HG02678 (cell line): ENCODE data around the gene RPS2.
A peak's percentile ranks its signal among the peaks of the same experiment; 100 is the strongest.

Experiments
- ATAC-seq: cut with Tn5 transposase; IDR thresholded peaks from one replicate; pipeline ENCODE4 v1.9.1; 2021; ENCODE audit warnings: mild to moderate bottlenecking, moderate library complexity; ENCODE audit not compliant: unreplicated experiment

The RPS2 gene

GRCh38 chr16:1982991-1983543, 18.4 kb upstream of the RPS2 start:
- no peak for ATAC-seq

DNA sequence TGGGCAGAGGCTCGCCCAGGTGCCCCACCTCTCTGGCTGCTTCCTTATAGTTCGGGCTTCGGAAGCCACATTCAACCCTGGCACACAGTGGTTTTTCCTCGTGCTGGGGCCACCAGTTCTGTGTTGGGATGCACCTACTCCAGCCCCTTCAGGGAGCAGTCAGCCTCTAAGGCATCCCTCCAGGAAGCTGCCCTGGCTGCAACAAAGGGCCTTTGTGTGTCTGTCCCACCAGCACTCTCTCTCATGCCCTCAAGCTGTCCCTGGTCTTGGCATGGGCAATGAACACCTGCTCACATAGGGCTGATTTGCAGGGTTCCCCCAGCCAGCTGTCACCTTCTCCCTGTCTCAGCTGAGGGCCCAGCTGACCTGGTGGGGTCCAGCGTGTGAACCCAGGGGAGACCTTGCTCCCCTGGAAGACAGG, 17.4 kb upstream of the RPS2 start:
- no peak for ATAC-seq

DNA sequence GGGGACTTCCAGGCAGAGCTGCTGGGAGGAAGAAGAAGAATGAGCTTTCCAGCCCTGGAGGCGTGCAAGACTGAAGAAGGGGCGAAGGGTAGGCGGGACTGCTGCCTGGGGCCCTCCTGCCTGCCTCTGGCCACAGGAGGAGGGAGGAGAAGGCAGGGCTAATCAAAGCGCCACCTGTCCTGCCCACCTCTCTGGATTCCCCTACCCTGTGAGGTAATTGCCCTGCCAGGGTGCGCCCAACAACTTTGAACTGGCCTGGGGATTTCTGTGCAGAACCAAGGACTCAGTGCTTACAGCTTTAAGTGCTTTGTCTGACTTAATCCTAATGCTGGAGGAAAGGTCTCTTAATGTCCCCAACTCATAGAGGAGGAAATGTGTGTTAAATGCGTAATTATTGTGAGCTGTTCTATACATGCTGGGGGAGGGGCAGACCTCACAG, 16.8 kb upstream of the RPS2 start, which contains the start of gene NOXO1:
NOXO1 (minus strand) TSS at position 72 of the 439 bp plus-strand sequence. CDS start 290 bp downstream, outside the sequence.
- ATAC-seq, result no peak

DNA sequence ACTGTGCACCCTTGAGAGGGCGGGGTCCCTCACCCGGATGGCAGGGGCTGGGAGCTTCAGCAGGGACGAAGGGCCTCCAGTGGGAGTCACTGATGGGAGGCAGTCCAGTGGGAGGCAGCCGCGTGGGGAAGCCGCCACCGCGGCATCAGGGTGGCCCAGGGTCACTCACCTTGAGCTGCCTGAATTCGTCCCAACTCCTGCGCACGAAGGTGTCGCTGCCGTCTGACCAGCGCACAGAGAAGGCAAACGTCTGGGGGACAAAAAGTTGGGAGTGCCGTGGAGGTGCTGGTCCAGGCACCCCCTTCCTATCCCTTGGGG, 16.1 kb upstream of the RPS2 start:
- ATAC-seq, result no peak

GRCh38 chr16:1980030-1980769, 15.6 kb upstream of the RPS2 start:
- ATAC-seq, result no peak

DNA sequence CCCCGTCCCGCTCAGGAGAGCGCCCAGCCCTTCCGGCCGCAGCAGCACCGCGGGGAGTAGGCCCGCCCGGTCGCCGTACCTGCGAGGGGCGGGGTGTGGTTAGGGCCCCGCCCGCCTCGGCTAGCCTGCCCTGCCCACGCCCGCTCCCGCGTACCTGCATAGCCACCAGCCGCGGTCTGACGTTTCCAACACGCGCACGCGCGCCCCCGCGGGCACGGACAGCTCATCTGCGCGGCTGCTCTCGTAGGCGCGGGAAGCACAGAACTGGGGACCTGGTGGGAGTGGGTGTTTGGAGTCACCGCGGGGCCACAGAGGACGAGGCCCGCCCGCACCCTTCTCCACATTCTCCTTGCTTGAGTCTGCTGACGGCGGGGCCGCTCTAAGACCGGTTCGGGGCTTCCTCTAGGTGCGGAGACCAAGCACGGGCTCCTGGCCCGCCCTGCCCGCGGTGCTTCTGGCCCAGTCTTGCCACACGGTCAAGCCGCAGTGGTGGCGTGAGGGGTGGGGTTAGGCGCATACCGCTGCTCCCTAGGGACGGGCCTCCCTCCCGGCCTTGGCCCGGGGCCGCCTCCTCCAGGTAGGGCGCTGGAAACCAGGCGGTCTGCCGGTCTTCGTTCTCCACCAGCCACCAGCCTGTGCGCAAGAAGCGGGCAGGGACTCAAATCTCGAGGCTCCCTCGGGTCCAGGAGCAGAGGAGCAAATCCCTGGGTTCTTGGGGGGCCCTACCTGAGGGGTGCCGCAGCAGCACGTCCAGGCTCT, 14.8 kb upstream of the RPS2 start:
- ATAC-seq, result no peak

DNA sequence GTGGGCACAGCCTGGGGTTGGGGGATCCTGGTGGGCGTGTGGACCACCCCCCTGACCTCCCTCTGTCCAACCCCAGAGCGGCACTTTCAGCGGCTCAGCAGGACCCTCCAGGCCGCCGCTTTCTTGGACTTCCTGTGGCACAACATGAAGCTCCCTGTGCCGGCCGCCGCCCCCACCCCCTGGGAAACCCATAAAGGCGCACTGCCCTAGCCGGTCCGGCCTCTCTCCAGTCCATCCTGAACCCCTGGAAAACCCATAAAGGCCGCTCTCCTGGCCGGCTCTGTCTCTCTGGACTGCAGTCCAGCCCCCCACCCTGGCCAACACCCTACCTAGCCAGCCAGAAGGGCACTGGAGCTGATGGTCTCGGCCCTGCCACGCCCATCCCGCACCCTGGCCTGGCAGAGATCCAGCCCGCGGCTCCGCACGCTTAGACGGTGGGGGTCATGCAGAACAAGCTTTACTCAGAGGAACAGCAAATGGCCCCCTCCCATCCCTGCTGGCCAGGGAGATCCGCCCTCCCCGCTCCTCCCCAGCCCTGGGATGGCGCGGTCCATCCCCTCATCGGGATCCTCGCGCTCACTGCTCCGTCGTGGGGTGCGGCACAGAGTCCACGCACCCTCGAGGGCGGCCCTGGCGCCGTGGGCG, 14.0 kb upstream of the RPS2 start:
- ATAC-seq, result no peak

- ATAC-seq, result no peak
Measured at GRCh38 chr16:1977875-1978268, 13.2 kb upstream of the RPS2 start.

GRCh38 chr16:1976951-1977874, 12.6 kb upstream of the RPS2 start:
- ATAC-seq, result no peak

GRCh38 chr16:1976216-1976520, 11.5 kb upstream of the RPS2 start:
- no peak for ATAC-seq

- no peak for ATAC-seq
Measured at GRCh38 chr16:1975432-1976215, 11.0 kb upstream of the RPS2 start.

DNA sequence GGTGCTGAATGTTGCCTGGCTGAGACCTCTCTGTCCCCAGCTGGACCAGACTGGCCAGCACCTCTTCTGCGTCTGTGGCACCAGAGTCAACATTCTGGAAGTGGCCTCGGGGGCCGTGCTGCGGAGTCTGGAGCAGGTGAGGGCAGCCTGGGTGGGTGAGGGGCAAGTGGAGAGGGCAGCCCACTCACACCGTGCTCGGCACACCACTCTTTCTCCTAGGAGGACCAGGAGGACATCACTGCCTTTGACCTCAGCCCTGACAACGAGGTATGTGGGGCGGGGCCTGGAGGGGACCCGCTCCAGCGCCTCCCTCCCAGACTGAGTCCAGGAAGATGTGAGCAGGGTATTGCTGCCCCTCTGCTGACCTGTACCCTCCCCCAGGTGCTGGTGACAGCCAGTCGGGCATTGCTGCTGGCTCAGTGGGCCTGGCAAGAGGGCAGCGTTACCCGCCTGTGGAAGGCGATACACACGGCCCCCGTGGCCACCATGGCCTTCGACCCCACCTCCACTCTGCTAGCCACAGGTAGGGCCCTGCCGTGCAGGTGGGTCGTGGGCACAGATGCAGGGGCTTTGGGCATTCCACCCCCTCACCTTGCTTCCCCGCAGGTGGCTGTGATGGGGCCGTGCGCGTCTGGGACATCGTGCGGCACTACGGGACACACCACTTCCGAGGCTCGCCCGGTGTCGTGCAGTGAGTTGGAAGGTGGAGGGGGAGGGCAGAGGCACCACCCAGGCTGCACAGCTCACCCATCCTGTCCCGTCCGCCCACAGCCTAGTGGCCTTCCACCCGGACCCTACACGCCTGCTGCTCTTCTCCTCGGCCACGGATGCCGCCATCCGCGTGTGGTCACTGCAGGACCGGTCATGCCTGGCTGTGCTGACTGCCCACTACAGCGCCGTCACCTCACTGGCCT, 9.8 kb upstream of the RPS2 start:
- ATAC-seq, result no peak

GRCh38 chr16:1973461-1974156, 9.0 kb upstream of the RPS2 start:
- ATAC-seq, result no peak

DNA sequence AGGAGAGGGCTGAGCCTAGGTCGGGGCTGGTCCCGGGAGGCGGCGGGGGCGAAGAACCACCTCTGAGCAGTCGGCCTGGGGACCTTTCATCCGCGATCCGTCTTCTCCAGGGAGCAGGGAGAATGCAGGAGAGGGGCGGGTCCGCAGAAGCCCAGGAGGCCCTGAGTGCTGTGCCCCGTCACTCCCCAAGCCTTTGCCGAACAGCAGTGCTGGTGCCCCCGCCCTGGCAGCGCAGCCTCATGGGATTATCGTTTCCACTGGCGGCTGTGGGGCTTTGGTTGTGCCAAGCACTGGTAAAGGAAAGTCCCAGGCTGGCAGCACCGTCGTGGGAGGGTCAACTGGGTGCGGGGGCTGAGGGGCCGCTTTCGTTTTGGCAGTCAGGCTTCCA, 7.9 kb upstream of the RPS2 start:
- no peak for ATAC-seq

GRCh38 chr16:1971796-1972489, 7.3 kb upstream of the RPS2 start, which contains the start of gene TBL3:
Gene TBL3, plus strand, starts transcription at chr16:1972053. Its CDS starts 112 bp downstream, at chr16:1972165.
- peak; percentile 83 for ATAC-seq

DNA sequence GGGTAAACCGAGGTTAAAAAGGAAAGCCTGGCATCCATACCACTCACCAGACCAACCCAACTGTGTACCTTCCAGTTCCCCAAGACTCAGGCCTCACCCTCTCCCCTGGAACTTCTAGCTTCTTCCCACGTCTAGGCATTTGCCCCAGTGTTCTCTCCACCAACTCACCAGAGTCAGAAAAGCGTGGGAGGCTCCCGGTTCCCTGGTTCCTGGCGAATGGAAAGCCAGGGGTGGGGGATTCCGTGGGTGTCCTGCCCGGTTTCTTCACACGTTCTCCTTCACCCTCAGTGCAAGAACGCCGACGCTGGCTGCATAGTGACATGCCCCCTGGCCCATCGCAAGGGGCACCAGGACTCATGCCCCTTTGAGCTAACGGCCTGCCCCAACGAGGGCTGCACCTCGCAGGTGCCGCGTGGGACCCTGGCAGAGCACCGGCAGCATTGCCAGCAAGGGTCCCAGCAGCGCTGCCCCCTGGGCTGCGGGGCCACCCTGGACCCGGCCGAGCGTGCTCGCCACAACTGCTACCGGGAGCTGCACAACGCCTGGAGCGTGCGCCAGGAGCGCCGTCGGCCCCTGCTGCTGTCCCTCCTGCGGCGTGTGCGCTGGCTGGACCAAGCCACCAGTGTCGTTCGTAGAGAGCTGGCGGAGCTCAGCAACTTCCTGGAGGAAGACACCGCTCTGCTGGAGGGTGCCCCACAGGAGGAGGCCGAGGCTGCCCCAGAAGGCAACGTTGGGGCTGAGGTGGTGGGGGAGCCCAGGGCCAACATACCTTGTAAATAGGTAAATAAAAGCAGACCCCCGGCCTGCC, 3.7 kb upstream of the RPS2 start:
- no peak for ATAC-seq

GRCh38 chr16:1966460-1966859, 1.8 kb upstream of the RPS2 start, which contains the start of gene RNF151:
Gene RNF151, plus strand, starts transcription at chr16:1966856. Its CDS starts 26 bp downstream, at chr16:1966882.
- ATAC-seq, result no peak
